ENCODE data around the gene MBNL3. TPM values are rescaled to one million over a fixed set of nuclear protein-coding genes. Genes with fewer than 3 reads are reported as not detected.

Gene MBNL3
- total RNA-seq, 3 donors from 2014 or later, result 17.2 to 51.4 (median 40.6) TPM

DNA sequence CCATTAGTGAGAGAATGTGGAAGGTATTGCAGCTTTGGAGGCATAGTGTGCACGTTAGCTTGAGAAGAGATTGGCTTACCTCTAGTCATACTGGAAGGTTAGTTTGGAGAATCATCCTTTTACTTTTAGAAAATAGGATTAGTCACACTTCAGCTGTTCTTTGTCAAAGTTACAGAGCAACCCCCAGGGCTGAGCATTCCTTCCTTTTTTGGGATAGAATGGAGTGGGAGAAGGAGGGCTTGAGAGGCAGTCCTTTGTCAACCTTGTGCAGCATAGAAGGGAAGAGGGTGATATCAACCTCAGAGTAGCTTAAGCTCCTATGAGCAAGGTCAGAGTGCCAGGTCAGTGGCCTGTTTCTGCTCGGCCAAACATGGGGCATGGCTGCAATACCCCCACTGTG, 8.6 kb upstream of the MBNL3 start:
- Histone ChIP-seq H3K4me3 (no peak overlapping the region), H3K4me1 (ENCODE audit: low read depth) (no peaks in the 10 kb centered on the region), H3K36me3 (ENCODE audit: low read depth) (no peaks in the 10 kb centered on the region), H3K9me3 (no peaks in the 10 kb centered on the region)
- intact Hi-C loops (cut with DNase I, micrococcal nuclease), result no loop called here
- DNase-seq, result no peak
- ATAC-seq, result no peak
- TF ChIP-seq, protein P1, sequence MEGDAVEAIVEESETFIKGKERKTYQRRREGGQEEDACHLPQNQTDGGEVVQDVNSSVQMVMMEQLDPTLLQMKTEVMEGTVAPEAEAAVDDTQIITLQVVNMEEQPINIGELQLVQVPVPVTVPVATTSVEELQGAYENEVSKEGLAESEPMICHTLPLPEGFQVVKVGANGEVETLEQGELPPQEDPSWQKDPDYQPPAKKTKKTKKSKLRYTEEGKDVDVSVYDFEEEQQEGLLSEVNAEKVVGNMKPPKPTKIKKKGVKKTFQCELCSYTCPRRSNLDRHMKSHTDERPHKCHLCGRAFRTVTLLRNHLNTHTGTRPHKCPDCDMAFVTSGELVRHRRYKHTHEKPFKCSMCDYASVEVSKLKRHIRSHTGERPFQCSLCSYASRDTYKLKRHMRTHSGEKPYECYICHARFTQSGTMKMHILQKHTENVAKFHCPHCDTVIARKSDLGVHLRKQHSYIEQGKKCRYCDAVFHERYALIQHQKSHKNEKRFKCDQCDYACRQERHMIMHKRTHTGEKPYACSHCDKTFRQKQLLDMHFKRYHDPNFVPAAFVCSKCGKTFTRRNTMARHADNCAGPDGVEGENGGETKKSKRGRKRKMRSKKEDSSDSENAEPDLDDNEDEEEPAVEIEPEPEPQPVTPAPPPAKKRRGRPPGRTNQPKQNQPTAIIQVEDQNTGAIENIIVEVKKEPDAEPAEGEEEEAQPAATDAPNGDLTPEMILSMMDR (IDR thresholded peaks at IDR 0.05), result no peak

DNA sequence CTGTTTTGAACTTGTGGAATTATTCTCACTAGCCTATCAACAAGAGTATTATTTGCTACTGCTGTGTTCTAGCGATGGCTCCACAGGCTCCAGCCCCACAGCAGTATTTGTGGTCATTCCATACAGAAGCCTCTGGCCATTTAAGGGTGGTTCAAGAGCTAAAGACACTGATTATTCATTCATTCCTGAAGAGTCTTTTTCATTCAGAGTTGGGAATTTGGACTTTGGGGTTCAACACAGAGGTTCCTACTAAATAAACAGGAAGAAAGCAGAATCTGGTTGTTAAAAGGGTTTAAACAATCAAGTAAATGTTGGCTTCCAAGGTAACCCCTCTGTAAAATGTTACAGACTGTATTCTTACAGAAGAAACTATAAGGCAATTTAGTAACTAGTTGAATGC, 4.3 kb upstream of the MBNL3 start:
- Histone ChIP-seq H3K4me3 (no peak overlapping the region), H3K9me3 (no peaks in the 10 kb centered on the region), H3K4me1 (ENCODE audit: low read depth) (no peaks in the 10 kb centered on the region), H3K36me3 (ENCODE audit: low read depth) (no peaks in the 10 kb centered on the region)
- intact Hi-C loops (cut with DNase I, micrococcal nuclease), result no loop called here
- ATAC-seq (no peak), DNase-seq (no peak)
- TF ChIP-seq, protein P1 (IDR thresholded peaks at IDR 0.05), result no peak

DNA sequence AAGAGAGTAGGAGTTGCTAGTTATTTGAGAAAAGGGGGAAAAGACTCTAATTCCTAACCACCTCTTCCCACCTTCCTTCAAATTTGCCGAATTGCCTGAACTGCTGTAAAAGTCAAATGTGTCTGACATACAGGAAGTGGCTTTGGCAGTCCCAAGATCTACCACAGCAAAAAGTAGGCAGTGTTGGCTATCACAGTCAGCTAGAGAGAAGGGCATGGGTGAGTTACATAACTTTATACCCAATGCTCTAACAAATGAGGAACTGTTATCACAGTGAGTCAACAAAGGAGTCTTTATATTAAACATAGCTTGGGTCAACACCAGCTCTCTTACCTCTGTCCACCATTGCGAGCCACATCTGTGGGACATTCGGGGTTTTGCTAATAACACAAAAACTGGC, 2.4 kb upstream of the MBNL3 start:
- intact Hi-C loops (cut with DNase I, micrococcal nuclease), result no loop called here
- DNase-seq (peak in 1 of 3 donors; percentile 51), ATAC-seq (peak; percentile 74)
- Histone ChIP-seq H3K36me3 (ENCODE audit: low read depth) (no peaks in the 10 kb centered on the region), H3K9me3 (no peaks in the 10 kb centered on the region), H3K4me1 (ENCODE audit: low read depth) (peaks cover 11% of the 10 kb centered on the region), H3K4me3 (no peak overlapping the region)
- TF ChIP-seq, protein P1 (IDR thresholded peaks at IDR 0.05), result no peak

DNA sequence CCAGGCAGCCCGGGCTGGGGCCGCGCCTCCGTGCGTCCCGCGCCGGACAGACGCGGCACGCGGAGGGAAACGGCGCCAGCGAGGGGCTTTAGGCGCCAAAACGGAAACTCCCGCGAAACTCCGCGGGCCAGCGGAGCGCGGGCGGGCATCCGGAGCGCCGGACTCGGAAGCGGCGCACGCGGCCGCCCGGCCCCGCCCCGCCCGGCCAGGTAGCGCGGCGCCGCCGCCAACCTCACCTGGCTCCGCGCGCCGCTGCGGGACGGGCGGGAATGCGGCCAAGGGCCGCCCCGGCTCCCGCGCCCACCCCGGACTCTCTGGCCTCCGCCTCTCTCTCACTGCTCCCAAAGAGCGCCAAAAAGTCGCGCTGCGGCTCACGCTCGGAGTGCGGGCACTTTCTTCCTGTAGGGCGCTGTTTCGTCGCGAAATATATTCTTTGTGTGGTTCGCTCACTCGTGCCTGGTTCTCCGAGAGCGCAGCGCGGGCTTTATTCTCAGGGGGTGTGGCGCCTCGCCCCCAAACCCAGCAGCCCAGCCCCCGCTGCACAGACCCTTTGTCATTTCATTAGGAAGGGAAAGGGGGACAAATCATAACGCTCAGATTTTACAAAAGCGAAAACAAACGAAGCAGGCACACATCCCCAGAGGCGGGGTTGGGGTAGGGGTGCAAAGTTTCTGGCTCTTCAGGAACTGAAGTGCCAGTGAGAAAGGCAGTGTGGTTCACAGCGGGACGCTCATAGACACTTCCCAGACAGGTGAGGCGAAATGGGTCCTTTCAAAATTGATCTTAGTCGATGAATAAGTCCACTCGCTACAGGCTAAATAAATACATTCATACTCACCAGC, 961 bp upstream of the MBNL3 start:
- peak; percentile 67 for ATAC-seq
- peak overlapping the region; percentile 32 for H3K4me3 ChIP-seq
- H3K4me1 ChIP-seq (ENCODE audit: low read depth), result peaks cover 11% of the 10 kb centered on the region
- no peaks in the 10 kb centered on the region for H3K36me3 ChIP-seq (ENCODE audit: low read depth)
- H3K9me3 ChIP-seq, result no peaks in the 10 kb centered on the region
- TF ChIP-seq, protein P1 (IDR thresholded peaks at IDR 0.05), result no peak
- intact Hi-C loops (cut with DNase I, micrococcal nuclease), result no loop called here
- DNase-seq, result peak; percentile 43 to 67 (median 67)

DNA sequence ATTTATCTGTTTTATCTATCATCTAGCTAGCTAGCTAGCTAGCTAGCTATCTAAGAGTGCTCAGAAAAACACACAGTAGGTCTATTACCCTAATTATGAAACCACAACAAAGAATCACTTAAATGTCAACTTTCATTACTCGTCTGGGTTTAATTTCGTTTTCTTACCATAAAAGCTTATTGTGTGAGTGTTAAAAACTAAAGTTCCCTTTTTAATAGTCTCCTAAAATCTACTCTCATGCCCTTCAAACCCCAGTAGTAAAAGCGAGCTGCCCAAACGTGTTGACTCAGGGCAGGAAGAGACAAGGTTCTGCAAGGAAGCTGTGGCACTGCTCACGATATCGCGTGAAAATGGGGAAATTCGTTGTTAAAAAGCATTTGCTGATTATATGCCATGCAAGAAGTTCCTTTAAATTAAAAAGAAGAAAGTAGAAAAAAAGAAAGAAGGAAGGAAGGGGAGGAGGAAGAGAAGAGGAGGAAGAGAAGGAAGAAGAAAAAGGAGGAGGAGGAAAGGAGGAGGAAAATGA, 595 bp downstream of the MBNL3 start:
- no peak overlapping the region for H3K4me3 ChIP-seq
- TF ChIP-seq, protein P1 (IDR thresholded peaks at IDR 0.05), result no peak
- intact Hi-C loops (cut with DNase I, micrococcal nuclease), result no loop called here
- ATAC-seq (peak; percentile 20), DNase-seq (peak in 1 of 3 donors; percentile 28)
- H3K9me3 ChIP-seq, result no peaks in the 10 kb centered on the region
- no peaks in the 10 kb centered on the region for H3K36me3 ChIP-seq (ENCODE audit: low read depth)
- H3K4me1 ChIP-seq (ENCODE audit: low read depth), result peaks cover 11% of the 10 kb centered on the region
